Neural cell (in vitro differentiated cells): ENCODE results near the gene VEPH1.

Experiments used
- CTCF ChIP-seq: fragments of 450-650 bp; IDR thresholded peaks from 2 replicates; pipeline ENCODE4 v1.5.1; 2014; ENCODE audit warnings: antibody characterized with exemption, mild to moderate bottlenecking, moderate library complexity; ENCODE audit not compliant: poor library complexity, severe bottlenecking
- EP300 ChIP-seq: fragments of 450-650 bp; conservative IDR thresholded peaks from 2 replicates; pipeline ENCODE4 v1.6.1; 2014; ENCODE audit warnings: antibody characterized with exemption, mild to moderate bottlenecking, moderate library complexity; ENCODE audit not compliant: poor library complexity, severe bottlenecking
- EZH2 ChIP-seq: fragments of 200-600, 300-800 bp; shearing (Covaris generic), sonication (generic); IDR thresholded peaks from 2 replicates; pipeline ENCODE4 v1.6.1; 2014; ENCODE audit warnings: antibody characterized with exemption, low read length, borderline replicate concordance, mild to moderate bottlenecking; ENCODE audit not compliant: insufficient read depth, poor library complexity, severe bottlenecking
- POLR2AphosphoS5 ChIP-seq: IDR thresholded peaks from 2 replicates; pipeline ENCODE4 v1.6.1; 2012

- no peak for TF ChIP-seq EZH2
- TF ChIP-seq EP300 = no peak
- no peak for TF ChIP-seq POLR2AphosphoS5
- TF ChIP-seq CTCF = no peak
Observed at GRCh38 chr3:157469561-157470294, 33.5 kb downstream of the VEPH1 start.
